Epithelial cell of esophagus (primary cell): ENCODE measurements around the gene CLIP1.

Source experiments
- DNase-seq: peaks from one replicate; pipeline ENCODE4 v3.0.0; 2010; ENCODE audit warnings: low read depth
- H3K4me3 ChIP-seq: 2 replicates; pipeline ENCODE4 v1.5.1; 2011; ENCODE audit warnings: mild to moderate bottlenecking, low read length, control low read depth
- TF ChIP-seq, protein P1 (sequence below): IDR thresholded peaks from 2 replicates; pipeline ENCODE4 v1.5.1; 2011; ENCODE audit warnings: low read depth, mild to moderate bottlenecking, low read length, control low read depth, inconsistent platforms; ENCODE audit not compliant: insufficient read depth; ENCODE audit errors: missing control alignments

Gene CLIP1

DNA sequence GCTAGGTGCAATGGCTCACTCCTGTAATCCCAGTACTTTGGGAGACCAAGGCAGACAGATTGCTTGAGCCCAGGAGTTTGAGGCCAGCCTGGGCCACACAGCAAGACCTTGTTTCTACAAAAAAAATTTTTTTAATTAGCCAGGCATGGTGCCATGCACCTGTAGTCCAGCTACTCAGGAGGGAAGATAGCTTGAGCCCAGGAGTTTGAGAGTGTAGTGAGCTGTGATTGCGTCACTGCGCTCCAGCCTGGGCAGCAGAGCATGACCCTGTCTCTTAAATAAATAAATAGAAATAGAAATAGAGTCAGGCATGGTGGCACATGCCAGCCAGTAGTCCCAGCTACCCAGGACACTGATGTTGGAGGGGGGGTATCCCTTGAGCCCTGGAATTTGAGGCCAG lies 36.7 kb upstream of the CLIP1 start:
- DNase-seq = no peak
- no peak overlapping the region for H3K4me3 ChIP-seq
- TF ChIP-seq, protein P1, sequence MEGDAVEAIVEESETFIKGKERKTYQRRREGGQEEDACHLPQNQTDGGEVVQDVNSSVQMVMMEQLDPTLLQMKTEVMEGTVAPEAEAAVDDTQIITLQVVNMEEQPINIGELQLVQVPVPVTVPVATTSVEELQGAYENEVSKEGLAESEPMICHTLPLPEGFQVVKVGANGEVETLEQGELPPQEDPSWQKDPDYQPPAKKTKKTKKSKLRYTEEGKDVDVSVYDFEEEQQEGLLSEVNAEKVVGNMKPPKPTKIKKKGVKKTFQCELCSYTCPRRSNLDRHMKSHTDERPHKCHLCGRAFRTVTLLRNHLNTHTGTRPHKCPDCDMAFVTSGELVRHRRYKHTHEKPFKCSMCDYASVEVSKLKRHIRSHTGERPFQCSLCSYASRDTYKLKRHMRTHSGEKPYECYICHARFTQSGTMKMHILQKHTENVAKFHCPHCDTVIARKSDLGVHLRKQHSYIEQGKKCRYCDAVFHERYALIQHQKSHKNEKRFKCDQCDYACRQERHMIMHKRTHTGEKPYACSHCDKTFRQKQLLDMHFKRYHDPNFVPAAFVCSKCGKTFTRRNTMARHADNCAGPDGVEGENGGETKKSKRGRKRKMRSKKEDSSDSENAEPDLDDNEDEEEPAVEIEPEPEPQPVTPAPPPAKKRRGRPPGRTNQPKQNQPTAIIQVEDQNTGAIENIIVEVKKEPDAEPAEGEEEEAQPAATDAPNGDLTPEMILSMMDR = no peak

- H3K4me3 ChIP-seq = no peak overlapping the region
- DNase-seq = no peak
- TF ChIP-seq, protein P1 = no peak
These were observed 35.9 kb upstream of the CLIP1 start for GRCh38 chr12:122458105-122459035.

DNA sequence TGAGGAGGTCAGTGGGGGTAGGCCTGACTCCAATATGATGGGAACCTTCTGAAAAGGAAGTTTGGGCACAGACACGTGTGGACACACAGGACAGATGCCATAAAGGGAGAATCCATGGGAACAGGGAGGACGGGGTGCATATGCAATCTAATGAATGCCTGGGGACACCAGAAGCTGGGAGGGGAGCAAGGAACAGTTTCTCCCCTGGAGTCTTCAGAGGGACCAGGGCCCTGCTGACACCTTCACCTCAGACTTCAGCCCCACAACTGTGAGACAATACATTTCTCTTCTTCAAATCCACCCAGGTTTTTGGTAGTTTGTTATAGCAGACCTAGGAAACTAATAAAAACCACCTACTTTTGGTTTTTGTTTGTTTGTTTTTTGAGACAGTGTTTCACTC lies 35.2 kb upstream of the CLIP1 start:
- no peak for DNase-seq
- TF ChIP-seq, protein P1 = no peak
- H3K4me3 ChIP-seq = no peak overlapping the region

DNA sequence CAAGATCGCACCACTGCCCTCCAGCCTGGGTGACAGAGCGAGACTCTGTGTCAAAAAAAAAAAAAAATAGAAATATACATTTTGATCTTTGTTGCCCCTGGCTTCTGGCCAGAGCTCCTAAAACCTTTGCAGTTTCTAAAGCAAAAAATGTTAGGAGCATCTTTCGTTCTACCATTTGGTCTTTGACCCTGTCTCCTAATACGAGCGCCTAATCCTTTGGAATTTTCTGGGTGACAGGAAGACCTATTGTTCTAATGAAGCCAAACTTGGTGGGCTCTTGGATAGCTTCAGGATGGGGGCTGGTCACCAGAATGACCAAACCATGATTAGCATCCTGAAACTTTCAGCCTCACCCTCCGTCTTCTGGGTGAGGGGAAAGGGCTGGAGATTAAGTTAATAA lies 32.3 kb upstream of the CLIP1 start:
- DNase-seq = no peak
- TF ChIP-seq, protein P1 = no peak

DNA sequence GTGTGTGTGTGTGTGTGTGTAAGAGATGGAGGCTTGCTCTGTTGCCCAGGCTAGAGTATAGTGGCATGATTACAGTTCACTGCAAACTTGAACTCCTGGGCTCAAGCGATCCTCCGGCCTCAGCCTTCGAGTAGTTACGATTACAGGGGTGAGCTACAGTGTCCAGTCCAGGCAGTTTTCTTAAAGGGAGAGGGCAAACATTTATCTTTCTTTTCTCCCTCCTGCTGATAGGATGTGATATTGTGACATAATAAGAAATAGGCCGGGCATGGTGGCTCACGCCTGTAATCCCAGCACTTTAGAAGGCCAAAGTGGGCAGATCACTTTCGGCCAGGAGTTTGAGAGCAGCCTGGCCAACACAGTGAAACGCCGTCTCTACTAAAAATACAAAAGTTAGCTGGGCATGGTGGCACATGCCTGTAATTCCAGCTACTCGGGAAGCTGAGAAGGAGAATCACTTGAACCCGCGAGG lies 31.8 kb upstream of the CLIP1 start:
- no peak for DNase-seq
- TF ChIP-seq, protein P1 = no peak
- no peak overlapping the region for H3K4me3 ChIP-seq

More for the DNA sequence above, 32.3 kb upstream of the CLIP1 start:
- H3K4me3 ChIP-seq = no peak overlapping the region

DNA sequence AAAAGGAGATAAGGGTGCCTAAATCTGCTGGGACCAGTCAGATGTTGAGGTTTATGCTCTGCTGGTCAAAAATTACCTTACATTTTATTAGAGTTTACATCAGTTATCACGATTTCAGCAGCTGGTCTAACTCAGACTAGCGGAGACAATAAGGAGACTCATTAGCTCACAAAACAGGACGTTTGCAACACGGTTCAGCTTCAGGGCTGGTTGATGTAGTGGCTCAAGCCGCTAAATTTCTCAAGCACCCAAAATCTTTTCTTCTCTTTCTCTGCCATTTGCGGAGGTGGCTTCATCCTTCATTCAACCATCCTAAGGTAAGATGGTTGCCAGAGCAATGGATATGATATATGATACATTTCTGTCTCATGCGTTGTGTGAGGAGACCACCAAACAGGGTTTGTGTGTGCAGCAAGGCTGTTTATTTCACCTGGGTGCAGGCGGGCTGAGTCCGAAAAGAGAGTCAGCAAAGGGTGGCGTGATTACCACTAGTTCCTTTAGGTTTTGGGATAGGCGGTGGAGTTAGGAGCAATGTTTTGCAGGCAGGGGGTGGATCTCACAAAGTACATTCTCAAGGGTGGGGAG lies 30.3 kb upstream of the CLIP1 start:
- no peak overlapping the region for H3K4me3 ChIP-seq
- no peak for DNase-seq
- TF ChIP-seq, protein P1 = no peak
